Prostate gland (tissue), 2 donors: ENCODE data around the gene DPP3. TPM values are rescaled to one million over a fixed set of nuclear protein-coding genes. Genes with fewer than 3 reads are reported as not detected.
A peak's percentile ranks its signal among the peaks of the same experiment; 100 is the strongest.

Experiments
- DNase-seq: peaks from one replicate; pipeline ENCODE4 v3.0.0-alpha.2; 2019; ENCODE audit warnings: low spot score
- H3K27ac ChIP-seq, 2 donors: fragments of 200-600 bp; sonication (generic); 2 replicates each; pipeline ENCODE4 v1.5.1; 2017 to 2019
- H3K27me3 ChIP-seq: fragments of 200-600 bp; sonication (generic); replicated peaks from 2 replicates; pipeline ENCODE4 v1.5.1; 2019; ENCODE audit not compliant: insufficient read depth
- H3K36me3 ChIP-seq, 2 donors: fragments of 200-600 bp; sonication (generic); 1 replicate in 1 of 2; 2 replicates in 1 of 2; pipeline versions ENCODE4 v1.5.1 to v1.8.1; 2017 to 2019
- H3K4me1 ChIP-seq: fragments of 200-600 bp; sonication (generic); replicated peaks from 2 replicates; pipeline ENCODE4 v1.5.1; 2019
- H3K4me3 ChIP-seq, 2 donors: fragments of 200-600 bp; sonication (generic); 2 replicates each; pipeline ENCODE4 v1.5.1; 2017 to 2019
- H3K9me3 ChIP-seq: fragments of 200-600 bp; sonication (generic); 2 replicates; pipeline ENCODE4 v1.5.1; 2017
- CTCF ChIP-seq, 4 experiments: fragments of 200-600 bp in 2 of 4; fragments of 450-650 bp in 2 of 4; sonication (generic) in 2 of 4; IDR thresholded peaks; 1 replicate in 3 of 4; 2 replicates in 1 of 4; pipeline ENCODE4 v1.5.1; 2016 to 2019; ENCODE audit warnings: antibody characterized with exemption in 4 of 4, mild to moderate bottlenecking in 2 of 4, moderate library complexity in 2 of 4
- POLR2A ChIP-seq: fragments of 450-650 bp; IDR thresholded peaks from one replicate; pipeline ENCODE4 v1.6.1; 2016; ENCODE audit warnings: antibody characterized with exemption, mild to moderate bottlenecking
- POLR2AphosphoS5 ChIP-seq: sonication (generic); formaldehyde crosslinking; IDR thresholded peaks from one replicate; pipeline ENCODE4 v1.6.1; 2017; ENCODE audit warnings: antibody characterized with exemption
- WGBS: methylation state at CpG from one replicate; pipeline ENCODE4 v1.1.5; 2018; 5-methylcytosine and 5-hydroxymethylcytosine counted together
- intact Hi-C: fragments of 100-400 bp; cut with DNase I; formaldehyde crosslinking; loops from one replicate; pipeline ENCODE4 v1.14.2; 2022
- total RNA-seq, 2 donors: library from RNA; depleted of rRNA; stranded (reverse); fragments of >200 nt; gene quantifications; one replicate each; pipeline ENCODE4 v1.1.0, GENCODE V29; 2016

The DPP3 gene
- total RNA-seq, 2 donors from 2014 or later: 37.0 to 53.6 TPM

- H3K27me3 ChIP-seq: no peaks in the 10 kb centered on the region
- WGBS: 43% methylated on average over 9 of the region's 9 CpGs
- H3K4me1 ChIP-seq: no peaks in the 10 kb centered on the region
- no peak for DNase-seq
- H3K27ac ChIP-seq: no peak overlapping the region
- H3K4me3 ChIP-seq: no peak overlapping the region
- H3K36me3 ChIP-seq: no peaks in the 10 kb centered on the region
- TF ChIP-seq CTCF (IDR thresholded peaks at IDR 0.05) (no peak), POLR2AphosphoS5 (no peak), POLR2A (no peak)
- H3K9me3 ChIP-seq: no peaks in the 10 kb centered on the region
- intact Hi-C loops: loop anchor here (5.0 kb wide), 1 partner anchor 200 kb away; the partner anchor contains the start of gene RBM4B
These were observed 3.4 kb upstream of the DPP3 start for GRCh38 chr11:66476841-66477251.

- no peaks in the 10 kb centered on the region for H3K27me3 ChIP-seq
- DNase-seq: no peak
- no peaks in the 10 kb centered on the region for H3K9me3 ChIP-seq
- H3K27ac ChIP-seq: no peak overlapping the region
- no peak for TF ChIP-seq POLR2A
- no peak for TF ChIP-seq CTCF (IDR thresholded peaks at IDR 0.05)
- no peak for TF ChIP-seq POLR2AphosphoS5
- no peaks in the 10 kb centered on the region for H3K36me3 ChIP-seq
- 84% methylated on average over 11 of the region's 11 CpGs for WGBS
- intact Hi-C loops: loop anchor here (5.0 kb wide), 1 partner anchor 200 kb away; the partner anchor contains the start of gene RBM4B
- H3K4me3 ChIP-seq: no peak overlapping the region
- no peaks in the 10 kb centered on the region for H3K4me1 ChIP-seq
These were observed 2.7 kb upstream of the DPP3 start for GRCh38 chr11:66477263-66478201.

- WGBS: 45% methylated on average over 8 of the region's 8 CpGs
- Histone ChIP-seq H3K27ac (peak overlapping the region; percentile 85 to 90), H3K9me3 (no peaks in the 10 kb centered on the region), H3K4me1 (no peaks in the 10 kb centered on the region), H3K4me3 (peak overlapping the region; percentile 59 to 63), H3K27me3 (no peaks in the 10 kb centered on the region), H3K36me3 (no peaks in the 10 kb centered on the region)
- intact Hi-C loops: loop anchor here (5.0 kb wide), 1 partner anchor 198 kb away; the partner anchor contains the start of gene RBM4B
- DNase-seq: no peak
- no peak for TF ChIP-seq POLR2AphosphoS5
- TF ChIP-seq CTCF (IDR thresholded peaks at IDR 0.05): peak; percentile 38 to 71 (median 54)
These were observed 1.4 kb upstream of the DPP3 start for GRCh38 chr11:66478729-66479393.

- no peak for DNase-seq
- H3K27ac ChIP-seq: peak overlapping the region; percentile 85 to 90
- H3K4me1 ChIP-seq: no peaks in the 10 kb centered on the region
- no peaks in the 10 kb centered on the region for H3K27me3 ChIP-seq
- peak overlapping the region; percentile 59 to 63 for H3K4me3 ChIP-seq
- no peaks in the 10 kb centered on the region for H3K9me3 ChIP-seq
- H3K36me3 ChIP-seq: no peaks in the 10 kb centered on the region
- 2% methylated on average over 30 of the region's 34 CpGs for WGBS
- intact Hi-C loops: loop anchor here (2.0 to 5.0 kb wide), 2 partner anchors 13 to 198 kb away; partner anchors contain the start of genes PELI3 and RBM4B
- TF ChIP-seq POLR2A (no peak), CTCF (IDR thresholded peaks at IDR 0.05) (no peak), POLR2AphosphoS5 (no peak)
These were observed 679 bp upstream of the DPP3 start for GRCh38 chr11:66479394-66480116.
